ENCODE results near the gene MYT1.

The MYT1 gene

GRCh38 chr20:64149141-64149540 lies 15.1 kb upstream of the MYT1 start:
- POLR2A ChIA-PET: no interaction called here
- DNase-seq (ENCODE audit: low read depth, low spot score): no peak
- H3K4me3 ChIP-seq (ENCODE audit: low read depth, low read length): no peak overlapping the region
- CTCF ChIA-PET: interaction anchor here (1.3 kb wide), 1 partner anchor 29 kb away, joined by 4 read pairs; no protein-coding TSS in a partner anchor
- TF ChIP-seq CTCF (IDR thresholded peaks at IDR 0.05; ENCODE audit: insufficient read depth, low read length, missing control alignments): no peak

GRCh38 chr20:64149809-64150560 lies 14.3 kb upstream of the MYT1 start:
- no peak for TF ChIP-seq CTCF (IDR thresholded peaks at IDR 0.05; ENCODE audit: insufficient read depth, low read length, missing control alignments)
- DNase-seq (ENCODE audit: low read depth, low spot score): no peak
- no peak overlapping the region for H3K4me3 ChIP-seq (ENCODE audit: low read depth, low read length)
- ChIA-PET CTCF (no interaction called here), POLR2A (no interaction called here)

GRCh38 chr20:64150756-64151632 lies 13.3 kb upstream of the MYT1 start:
- no peak overlapping the region for H3K4me3 ChIP-seq (ENCODE audit: low read depth, low read length)
- no peak for TF ChIP-seq CTCF (IDR thresholded peaks at IDR 0.05; ENCODE audit: insufficient read depth, low read length, missing control alignments)
- ChIA-PET POLR2A (no interaction called here), CTCF (interaction anchor here (0.8 kb wide), 1 partner anchor 11 kb away, joined by 3 read pairs; no protein-coding TSS in a partner anchor)
- DNase-seq (ENCODE audit: low read depth, low spot score): no peak

- POLR2A ChIA-PET: no interaction called here
- CTCF ChIA-PET: interaction anchor here (0.8 kb wide), 1 partner anchor 10 kb away, joined by 3 read pairs; no protein-coding TSS in a partner anchor
- DNase-seq (ENCODE audit: low read depth, low spot score): no peak
- no peak overlapping the region for H3K4me3 ChIP-seq (ENCODE audit: low read depth, low read length)
- TF ChIP-seq CTCF (IDR thresholded peaks at IDR 0.05; ENCODE audit: insufficient read depth, low read length, missing control alignments): no peak
These were observed 12.4 kb upstream of the MYT1 start for GRCh38 chr20:64151633-64152530.

- ChIA-PET CTCF (no interaction called here), POLR2A (no interaction called here)
- DNase-seq (ENCODE audit: low read depth, low spot score): no peak
- TF ChIP-seq CTCF (IDR thresholded peaks at IDR 0.05; ENCODE audit: insufficient read depth, low read length, missing control alignments): no peak
- no peak overlapping the region for H3K4me3 ChIP-seq (ENCODE audit: low read depth, low read length)
These were observed 11.3 kb upstream of the MYT1 start for GRCh38 chr20:64152906-64153305.

Measured in AG04449 (cell line).